Activated CD8-positive, alpha-beta memory T cell treated with anti-CD3 and anti-CD28 coated beads for 1 hour (primary cell): ENCODE results near the gene PPP2R2B.

Source experiments
- DNase-seq, 2 donors: peaks; one replicate each; pipeline ENCODE4 v3.0.0-alpha.2; 2020; ENCODE audit warnings: low read depth in 1 of 2; ENCODE audit errors: extremely low read depth in 1 of 2

Gene PPP2R2B

GRCh38 chr5:146707316-146707715 is 171.2 kb downstream of the PPP2R2B start:
- no peak for DNase-seq

- no peak for DNase-seq
Observed at GRCh38 chr5:146706321-146706972, 172.1 kb downstream of the PPP2R2B start.

GRCh38 chr5:146704949-146705665 is 173.4 kb downstream of the PPP2R2B start:
- DNase-seq = no peak

- DNase-seq = no peak
Observed at GRCh38 chr5:146703899-146704298, 174.7 kb downstream of the PPP2R2B start.

GRCh38 chr5:146703499-146703898 is 175.1 kb downstream of the PPP2R2B start:
- no peak for DNase-seq

GRCh38 chr5:146699664-146700418 is 178.7 kb downstream of the PPP2R2B start:
- no peak for DNase-seq

GRCh38 chr5:146699138-146699537 is 179.4 kb downstream of the PPP2R2B start:
- DNase-seq = no peak

GRCh38 chr5:146698651-146699050 is 179.9 kb downstream of the PPP2R2B start:
- no peak for DNase-seq

GRCh38 chr5:146697211-146697610 is 181.3 kb downstream of the PPP2R2B start:
- no peak for DNase-seq

GRCh38 chr5:146695646-146696045 is 182.9 kb downstream of the PPP2R2B start:
- no peak for DNase-seq

GRCh38 chr5:146690880-146691355 is 187.6 kb downstream of the PPP2R2B start:
- no peak for DNase-seq

- DNase-seq = no peak
Observed at GRCh38 chr5:146687630-146688029, 190.9 kb downstream of the PPP2R2B start.

- DNase-seq = no peak
Observed at GRCh38 chr5:146683861-146684260, 194.7 kb downstream of the PPP2R2B start.

- DNase-seq = no peak
Observed at GRCh38 chr5:146682899-146683532, 195.5 kb downstream of the PPP2R2B start.

- no peak for DNase-seq
Observed at GRCh38 chr5:146681585-146682105, 196.9 kb downstream of the PPP2R2B start.

GRCh38 chr5:146680846-146681584 is 197.5 kb downstream of the PPP2R2B start:
- DNase-seq = no peak

- no peak for DNase-seq
Observed at GRCh38 chr5:146675636-146676035, 202.9 kb downstream of the PPP2R2B start.

GRCh38 chr5:146672866-146673265 is 205.7 kb downstream of the PPP2R2B start:
- DNase-seq = no peak

GRCh38 chr5:146671561-146672295 is 206.8 kb downstream of the PPP2R2B start:
- no peak for DNase-seq

GRCh38 chr5:146669656-146670055 is 208.9 kb downstream of the PPP2R2B start:
- DNase-seq = no peak
